Esophagus (tissue), 2 donors: ENCODE data around the gene PDE11A. TPM values are rescaled to one million over a fixed set of nuclear protein-coding genes. Genes with fewer than 3 reads are reported as not detected.

Source experiments
- H3K27ac ChIP-seq, 2 donors: one replicate each; pipeline ENCODE4 v1.5.1; 2013; ENCODE audit warnings: low read depth in 2 of 2, mild to moderate bottlenecking in 2 of 2, inconsistent platforms in 1 of 2, low read length in 1 of 2, moderate library complexity in 1 of 2
- H3K27me3 ChIP-seq, 2 donors: one replicate each; pipeline ENCODE4 v1.6.1; 2013; ENCODE audit warnings: low read length in 2 of 2, control low read depth in 1 of 2, mild to moderate bottlenecking in 1 of 2; ENCODE audit not compliant: insufficient read depth in 2 of 2, control insufficient read depth in 1 of 2
- H3K36me3 ChIP-seq, 2 donors: one replicate each; pipeline ENCODE4 v1.6.1; 2013; ENCODE audit warnings: low read length in 1 of 2; ENCODE audit not compliant: control insufficient read depth in 2 of 2, insufficient read depth in 2 of 2
- H3K4me1 ChIP-seq, 2 donors: one replicate each; pipeline ENCODE4 v1.6.1; 2013; ENCODE audit warnings: low read length in 1 of 2; ENCODE audit not compliant: control insufficient read depth in 2 of 2, insufficient read depth in 2 of 2
- H3K4me3 ChIP-seq, 2 donors: one replicate each; pipeline ENCODE4 v1.5.1; 2013; ENCODE audit warnings: low read length in 2 of 2, mild to moderate bottlenecking in 2 of 2, low read depth in 1 of 2, moderate library complexity in 1 of 2
- H3K9me3 ChIP-seq, 2 donors: one replicate each; pipeline ENCODE4 v1.6.1; 2013; ENCODE audit warnings: mild to moderate bottlenecking in 2 of 2, low read depth in 1 of 2, low read length in 1 of 2, moderate library complexity in 1 of 2; ENCODE audit not compliant: control insufficient read depth in 2 of 2, insufficient read depth in 1 of 2
- WGBS, 2 donors: extraction: QIAGEN DNeasy Blood & Tissue Kit; methylation state at CpG; one replicate each; pipeline ENCODE4 v1.1.7; 2013; 5-methylcytosine and 5-hydroxymethylcytosine counted together
- polyA plus RNA-seq, 2 donors: library from polyadenylated mRNA; stranded (reverse); fragments of 200-250 nt; gene quantifications; one replicate each; pipeline ENCODE4 v1.2.3, GENCODE V29; 2013
- donor health status: healthy with polysubstance abuse.
- donor health status: Bipolar disorder and iron deficiency.

PDE11A gene
- polyA plus RNA-seq, 2 donors: not detected

DNA sequence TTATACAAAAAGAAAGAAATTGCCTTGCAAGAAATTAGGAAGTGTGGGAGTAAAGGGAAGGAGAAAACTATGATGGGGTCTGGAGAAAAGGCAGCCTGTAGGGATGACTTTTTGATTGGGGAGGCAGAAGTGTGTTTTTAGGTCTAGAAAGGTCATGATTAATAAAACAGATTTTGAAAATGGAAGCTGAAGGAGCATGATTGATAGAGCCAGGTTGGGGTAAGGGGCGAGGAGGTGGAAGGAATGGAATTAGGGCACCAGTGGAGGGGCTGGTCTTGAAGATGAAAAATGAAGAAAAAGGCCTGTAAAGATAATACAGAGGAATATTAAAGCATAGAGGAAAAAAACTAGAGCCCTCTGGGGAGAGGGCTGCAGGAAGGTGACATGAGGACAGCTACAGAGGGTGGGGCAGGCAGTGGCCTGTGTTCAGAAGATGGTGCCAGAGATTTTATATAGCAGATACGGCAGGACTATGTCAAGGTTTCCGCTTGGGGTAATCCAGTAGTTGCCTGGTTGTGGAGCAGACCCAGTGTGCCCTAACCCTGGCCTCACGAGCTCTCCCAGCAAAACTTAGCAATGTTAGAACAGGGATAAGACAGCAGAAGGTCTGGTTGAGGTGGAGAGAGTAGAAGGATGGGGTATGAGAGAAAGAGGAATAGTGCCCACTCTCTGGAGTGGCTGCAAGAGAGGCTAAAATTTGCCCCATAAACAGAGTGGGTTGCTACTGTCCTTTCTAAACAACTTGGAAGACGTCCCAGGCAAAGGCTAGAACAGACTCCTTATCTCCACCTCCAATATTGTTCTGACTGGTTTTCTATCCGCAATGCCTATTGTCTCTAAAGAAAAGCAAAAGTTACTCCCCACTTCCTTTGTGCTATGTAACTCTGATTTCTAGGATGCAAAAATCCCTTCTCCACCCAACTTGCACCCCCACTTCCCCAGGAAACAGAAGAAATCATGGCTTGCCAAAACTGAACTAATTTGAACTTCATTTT is 392.7 kb downstream of the PDE11A start:
- WGBS, 2 donors: 72% methylated on average over 6 of the region's 6 CpGs
- Histone ChIP-seq H3K4me1 (no peaks in the 10 kb centered on the region), H3K27ac (no peak overlapping the region), H3K9me3 (no peaks in the 10 kb centered on the region), H3K27me3 (peaks cover 2% of the 10 kb centered on the region in 2 donors), H3K4me3 (no peak overlapping the region), H3K36me3 (no peaks in the 10 kb centered on the region)

- Histone ChIP-seq H3K4me3 (no peak overlapping the region), H3K4me1 (no peaks in the 10 kb centered on the region), H3K27ac (no peak overlapping the region), H3K27me3 (peaks cover 2% of the 10 kb centered on the region in 2 donors), H3K36me3 (no peaks in the 10 kb centered on the region), H3K9me3 (no peaks in the 10 kb centered on the region)
- WGBS, 2 donors: 84 to 87% methylated on average over 2 of the region's 2 CpGs
Measured at GRCh38 chr2:177678939-177679338, 393.6 kb downstream of the PDE11A start.

- no peaks in the 10 kb centered on the region for H3K4me1 ChIP-seq
- H3K36me3 ChIP-seq: no peaks in the 10 kb centered on the region
- H3K27ac ChIP-seq: no peak overlapping the region
- H3K27me3 ChIP-seq: peaks cover 0 to 2% of the 10 kb centered on the region in 2 donors
- WGBS, 2 donors: 83 to 87% methylated on average over 3 of the region's 3 CpGs
- no peak overlapping the region for H3K4me3 ChIP-seq
- no peaks in the 10 kb centered on the region for H3K9me3 ChIP-seq
Measured at GRCh38 chr2:177676636-177677035, 395.9 kb downstream of the PDE11A start.

DNA sequence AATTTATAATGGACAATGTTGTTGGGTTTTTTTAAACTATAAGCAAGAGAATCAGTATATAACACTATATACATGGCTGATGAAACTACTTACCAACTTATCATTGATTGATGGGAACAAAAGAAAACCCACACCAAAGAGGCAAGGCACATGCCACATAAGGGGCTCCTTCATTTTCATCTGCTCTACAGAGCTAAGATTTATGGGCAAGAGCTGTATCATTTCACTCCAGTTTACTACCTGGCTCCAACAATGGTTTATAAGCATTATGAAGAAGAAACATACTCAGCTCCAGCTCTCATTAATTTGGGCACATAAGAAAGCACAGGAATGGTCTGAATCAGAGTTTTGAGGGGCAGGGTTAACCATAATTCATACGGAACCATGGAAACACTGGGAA is 396.8 kb downstream of the PDE11A start:
- Histone ChIP-seq H3K4me1 (no peaks in the 10 kb centered on the region), H3K27me3 (peaks cover 0 to 2% of the 10 kb centered on the region in 2 donors), H3K4me3 (no peak overlapping the region), H3K9me3 (no peaks in the 10 kb centered on the region), H3K27ac (no peak overlapping the region), H3K36me3 (no peaks in the 10 kb centered on the region)
- WGBS, 2 donors: 87 to 90% methylated on average over 1 of the region's 1 CpG

- Histone ChIP-seq H3K27me3 (peaks cover 0 to 2% of the 10 kb centered on the region in 2 donors), H3K36me3 (no peaks in the 10 kb centered on the region), H3K9me3 (no peaks in the 10 kb centered on the region), H3K4me1 (no peaks in the 10 kb centered on the region), H3K27ac (no peak overlapping the region), H3K4me3 (no peak overlapping the region)
- WGBS, 2 donors: 33 to 47% methylated on average over 6 of the region's 6 CpGs
Measured at GRCh38 chr2:177675350-177675821, 397.2 kb downstream of the PDE11A start.

- WGBS, 2 donors: 78 to 85% methylated on average over 9 of the region's 9 CpGs
Measured at GRCh38 chr2:177673602-177674595, 398.7 kb downstream of the PDE11A start.

GRCh38 chr2:177671662-177672061 is 400.9 kb downstream of the PDE11A start:
- H3K4me1 ChIP-seq: no peaks in the 10 kb centered on the region
- no peak overlapping the region for H3K27ac ChIP-seq
- H3K27me3 ChIP-seq: peaks cover 0 to 2% of the 10 kb centered on the region in 2 donors
- 51 to 63% methylated on average over 4 of the region's 4 CpGs for WGBS, 2 donors
- no peak overlapping the region for H3K4me3 ChIP-seq
- H3K9me3 ChIP-seq: no peaks in the 10 kb centered on the region
- H3K36me3 ChIP-seq: no peaks in the 10 kb centered on the region

More at GRCh38 chr2:177673602-177674595, 398.7 kb downstream of the PDE11A start:
- H3K27me3 ChIP-seq: peaks cover 0 to 2% of the 10 kb centered on the region in 2 donors
- H3K36me3 ChIP-seq: no peaks in the 10 kb centered on the region
- no peaks in the 10 kb centered on the region for H3K9me3 ChIP-seq
- H3K4me1 ChIP-seq: no peaks in the 10 kb centered on the region
- no peak overlapping the region for H3K4me3 ChIP-seq
- no peak overlapping the region for H3K27ac ChIP-seq

- Histone ChIP-seq H3K4me3 (no peak overlapping the region), H3K9me3 (no peaks in the 10 kb centered on the region), H3K4me1 (no peaks in the 10 kb centered on the region), H3K36me3 (no peaks in the 10 kb centered on the region), H3K27me3 (peaks cover 0 to 2% of the 10 kb centered on the region in 2 donors), H3K27ac (no peak overlapping the region)
- 72 to 77% methylated on average over 2 of the region's 2 CpGs for WGBS, 2 donors
Measured at GRCh38 chr2:177670791-177671535, 401.6 kb downstream of the PDE11A start.
